GM21723 (cell line): Measurements from ENCODE around the gene BOD1L1.

Experiments used
- ATAC-seq: cut with Tn5 transposase; IDR thresholded peaks from one replicate; pipeline ENCODE4 v1.9.1; 2021; ENCODE audit warnings: mild to moderate bottlenecking, moderate library complexity; ENCODE audit not compliant: unreplicated experiment

BOD1L1 gene

GRCh38 chr4:13626492-13627177 lies 890 bp downstream of the BOD1L1 start:
- no peak for ATAC-seq

- ATAC-seq = no peak
These were observed 9.2 kb downstream of the BOD1L1 start for GRCh38 chr4:13618212-13618806.

DNA sequence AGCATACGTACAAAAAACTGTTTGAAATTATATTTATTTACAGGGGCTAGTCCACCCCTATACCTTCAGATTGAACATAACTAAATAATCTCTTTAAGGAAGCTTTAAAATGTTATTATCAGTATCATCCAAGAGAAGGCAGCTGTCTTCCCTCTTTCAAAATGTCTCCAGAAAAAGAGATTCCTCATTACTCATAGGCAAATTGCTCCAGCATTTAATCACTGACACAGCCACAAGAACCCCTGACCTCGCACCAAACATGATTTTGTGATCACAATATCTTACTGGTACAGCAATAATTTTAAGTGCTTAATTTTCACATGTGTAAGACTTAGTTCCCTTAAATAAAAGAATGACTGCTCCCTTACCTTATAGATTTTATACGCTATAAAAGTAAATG lies 9.7 kb downstream of the BOD1L1 start:
- ATAC-seq = no peak

DNA sequence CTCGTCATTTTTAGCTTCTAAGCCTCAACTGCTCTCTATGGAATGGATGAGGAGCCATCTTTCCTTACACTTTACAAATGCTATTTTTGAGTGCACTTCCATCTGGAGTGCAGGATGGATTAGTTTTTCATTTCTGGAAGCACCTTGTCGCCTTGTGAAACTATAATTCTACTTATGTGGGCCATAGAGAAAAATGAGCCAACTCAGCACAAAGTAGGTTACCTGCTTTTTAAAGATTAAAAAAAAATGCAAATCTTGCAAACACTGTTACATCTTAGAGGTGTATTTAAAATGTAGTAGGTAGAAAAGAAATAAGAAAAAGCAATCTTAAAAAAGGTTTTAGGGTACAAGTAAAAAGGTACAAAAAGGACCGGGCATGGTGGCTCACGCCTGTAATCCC lies 10.9 kb downstream of the BOD1L1 start:
- no peak for ATAC-seq

- peak; percentile 61 for ATAC-seq
These were observed 12.4 kb downstream of the BOD1L1 start for GRCh38 chr4:13615161-13615560.

GRCh38 chr4:13612569-13612968 lies 15.0 kb downstream of the BOD1L1 start:
- ATAC-seq = no peak

DNA sequence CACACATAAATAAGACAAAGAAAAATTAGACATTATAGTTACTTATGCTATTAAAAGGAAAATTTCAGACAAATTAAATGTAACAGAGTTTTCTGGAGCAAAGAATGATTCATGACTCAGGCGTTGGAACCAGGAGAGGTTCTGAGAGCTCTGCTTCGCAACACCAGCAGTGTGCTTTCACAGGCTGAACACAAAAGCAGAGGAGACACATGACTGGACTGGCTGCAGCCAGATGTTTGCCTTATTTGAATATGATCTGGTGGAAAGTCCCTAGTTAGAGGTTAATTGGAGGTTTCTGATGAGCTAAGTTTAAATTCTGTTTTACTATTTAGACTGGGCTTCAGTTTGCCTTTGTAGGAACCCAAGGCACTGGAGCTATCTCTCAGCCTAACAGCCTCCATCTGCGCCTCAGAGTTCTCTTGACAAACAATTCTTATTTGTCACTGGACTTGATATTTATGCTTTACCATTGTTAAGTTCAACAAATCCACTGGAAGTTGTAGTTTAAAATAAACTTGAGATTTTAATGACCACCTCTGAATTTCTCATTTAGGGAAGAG lies 16.2 kb downstream of the BOD1L1 start:
- ATAC-seq = peak; percentile 94

GRCh38 chr4:13605330-13605729 lies 22.2 kb downstream of the BOD1L1 start:
- no peak for ATAC-seq

GRCh38 chr4:13601848-13602247 lies 25.7 kb downstream of the BOD1L1 start:
- ATAC-seq = peak; percentile 39

- peak; percentile 56 for ATAC-seq
These were observed 26.5 kb downstream of the BOD1L1 start for GRCh38 chr4:13601048-13601447.

GRCh38 chr4:13599159-13599558 lies 28.4 kb downstream of the BOD1L1 start:
- ATAC-seq = no peak

- ATAC-seq = no peak
These were observed 29.9 kb downstream of the BOD1L1 start for GRCh38 chr4:13597604-13598003.

GRCh38 chr4:13597141-13597540 lies 30.4 kb downstream of the BOD1L1 start:
- no peak for ATAC-seq

GRCh38 chr4:13592220-13592619 lies 35.3 kb downstream of the BOD1L1 start:
- no peak for ATAC-seq

DNA sequence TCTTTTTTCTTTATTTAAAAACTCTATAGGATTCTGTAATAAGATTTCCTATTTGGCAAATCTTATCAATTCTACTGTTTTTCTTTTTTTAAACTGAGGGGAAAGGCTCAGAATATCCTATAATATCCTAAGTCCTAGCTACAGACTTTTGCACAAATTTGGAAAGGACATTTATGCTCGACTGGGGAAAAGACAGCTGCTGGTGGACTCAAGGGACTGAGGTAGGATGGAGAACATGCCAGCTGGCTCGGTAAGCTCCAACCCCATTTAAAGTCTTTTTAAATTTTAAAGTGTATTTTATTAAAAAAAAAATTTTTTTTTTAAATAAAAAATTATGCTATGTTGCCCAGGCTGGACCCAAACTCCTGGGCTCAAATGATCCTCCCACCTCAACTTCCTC lies 36.8 kb downstream of the BOD1L1 start:
- ATAC-seq = no peak

DNA sequence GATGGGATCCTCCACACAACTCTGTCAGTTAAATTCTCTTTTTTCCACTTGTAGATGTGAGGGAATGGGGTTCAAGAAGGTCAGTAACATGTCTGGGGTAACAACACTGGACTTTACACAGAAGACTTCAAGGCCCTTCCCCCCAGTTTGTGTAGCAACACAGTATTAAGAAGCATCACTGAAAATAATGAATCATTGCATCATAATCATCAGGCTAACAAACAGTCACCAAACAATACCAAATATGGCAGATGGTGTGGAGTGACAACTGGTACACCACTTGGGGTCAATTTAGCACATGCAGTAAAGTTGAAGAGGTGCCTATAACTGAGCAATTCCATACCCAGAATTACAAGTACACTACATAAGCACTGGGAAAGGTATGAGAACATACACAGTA lies 38.6 kb downstream of the BOD1L1 start:
- no peak for ATAC-seq

DNA sequence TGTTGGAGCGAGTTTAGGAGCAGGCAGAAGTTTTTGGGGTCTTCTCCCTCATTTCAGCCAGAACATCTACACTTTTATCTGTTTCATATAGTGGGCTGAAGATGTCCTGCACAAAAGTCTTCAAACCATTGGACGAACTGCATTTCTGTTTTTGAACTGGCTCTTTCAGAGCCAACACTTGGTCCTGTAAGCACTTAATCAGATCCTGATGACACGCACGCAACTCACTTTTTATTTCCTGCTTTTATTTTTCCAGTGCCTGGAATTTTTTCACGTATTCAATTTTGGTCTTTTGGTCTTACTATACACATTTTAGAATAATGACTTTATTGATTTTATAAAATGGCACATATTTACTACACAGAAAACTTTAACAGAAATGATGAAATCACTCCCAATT lies 43.0 kb downstream of the BOD1L1 start:
- no peak for ATAC-seq

DNA sequence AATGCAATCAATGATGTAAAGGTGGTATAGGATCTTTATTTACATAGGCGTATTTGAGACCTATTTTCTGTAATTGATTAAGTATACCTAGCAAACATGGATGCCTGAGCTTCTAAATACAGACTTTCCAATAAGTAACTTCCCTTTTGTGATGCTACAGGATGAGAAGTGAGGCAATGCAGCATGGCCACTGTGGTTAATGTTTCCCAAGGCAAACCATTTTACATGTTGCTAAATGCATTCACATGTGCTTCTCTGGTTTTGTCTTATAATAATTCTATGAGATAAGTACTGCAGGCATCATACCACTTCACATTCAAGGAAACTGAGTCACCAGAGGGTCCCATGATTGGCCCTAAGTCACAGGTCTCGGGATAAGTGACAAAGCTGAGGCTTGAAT lies 47.5 kb downstream of the BOD1L1 start:
- ATAC-seq = no peak

DNA sequence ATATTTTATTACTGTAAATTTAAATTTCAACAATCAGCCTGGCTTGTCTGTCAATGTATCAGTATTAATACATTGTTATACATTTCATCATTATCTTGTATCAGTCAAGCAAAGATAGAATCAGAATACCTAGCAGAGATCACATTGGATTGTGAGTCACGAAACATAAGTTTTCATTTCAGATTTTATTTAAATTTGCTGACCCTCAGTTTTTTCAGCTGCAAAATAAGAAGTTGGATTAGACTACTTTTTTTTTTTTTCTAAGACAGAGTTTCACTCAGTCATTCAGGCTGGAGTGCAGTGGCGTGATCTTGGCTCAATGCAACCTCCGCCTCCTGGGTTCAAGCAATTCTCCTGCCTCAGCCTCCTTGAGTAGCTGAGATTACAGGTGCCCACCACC lies 49.9 kb downstream of the BOD1L1 start:
- ATAC-seq = no peak

DNA sequence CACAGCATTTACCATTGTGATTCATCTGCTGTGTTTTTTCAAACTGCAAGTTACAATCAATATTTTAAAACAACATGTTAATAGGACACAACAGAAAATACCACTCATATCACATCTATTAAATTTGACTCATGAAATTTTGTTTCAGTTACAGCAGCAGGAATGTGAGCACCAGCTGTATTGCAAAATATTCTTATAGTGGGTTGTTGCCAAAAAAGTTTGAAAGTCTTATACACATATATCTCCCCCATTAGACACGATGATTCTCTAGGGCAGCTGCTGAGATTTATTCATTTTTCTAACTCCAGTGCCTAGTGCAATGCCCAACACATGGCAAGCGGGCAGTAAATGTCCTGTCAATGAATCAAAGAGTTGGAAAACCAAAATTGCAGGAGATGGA lies 56.6 kb downstream of the BOD1L1 start:
- ATAC-seq = no peak

DNA sequence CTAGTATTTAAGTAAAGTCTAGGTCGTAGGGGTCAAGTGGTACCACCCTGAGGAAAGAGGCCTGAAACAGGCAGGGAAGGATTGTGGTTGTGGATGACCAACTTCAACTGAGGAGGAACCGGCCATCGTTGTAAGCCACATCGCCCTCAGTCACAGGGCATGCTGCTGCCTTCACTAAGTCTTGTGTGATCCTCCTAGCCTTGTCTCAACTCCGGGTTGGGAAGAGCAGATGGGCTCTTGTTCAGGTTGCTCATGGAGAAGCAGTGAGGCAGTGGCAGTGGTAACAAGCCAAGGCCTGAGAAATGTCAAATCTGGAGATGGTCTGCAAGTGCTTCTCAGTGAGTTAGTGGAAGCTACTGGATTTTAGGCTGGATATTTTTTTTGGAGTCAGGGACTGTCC lies 60.4 kb downstream of the BOD1L1 start:
- no peak for ATAC-seq

DNA sequence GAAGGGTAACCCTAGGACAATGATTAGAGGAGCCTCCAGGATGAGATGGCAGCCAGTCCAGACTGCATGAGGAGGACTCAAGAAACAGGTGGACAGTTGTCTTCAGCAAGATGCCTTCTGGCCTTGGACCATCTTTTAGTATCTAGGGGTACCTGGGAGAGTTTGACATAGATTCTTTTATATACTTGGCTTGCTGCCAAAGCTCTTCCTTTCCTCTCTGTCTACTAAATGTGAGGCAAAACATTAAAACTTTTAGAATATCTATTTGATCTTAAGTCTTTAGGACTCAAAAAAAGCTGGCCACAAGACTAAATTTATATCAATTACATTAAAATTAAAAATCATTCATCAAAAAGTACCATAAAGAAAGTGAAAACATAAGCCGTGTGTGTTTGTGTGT lies 64.6 kb downstream of the BOD1L1 start:
- ATAC-seq = no peak

- no peak for ATAC-seq
These were observed 65.9 kb downstream of the BOD1L1 start for GRCh38 chr4:13561673-13562072.
